ENCODE results near the gene GOLGA6L1. TPM values are rescaled to one million over a fixed set of nuclear protein-coding genes. Genes with fewer than 3 reads are reported as not detected.
"Not testable (repeated sequence)": the region's sequence is repeated elsewhere in the genome, so short reads cannot be mapped to it uniquely, and the experiment has no call there.

Gene GOLGA6L1
- total RNA-seq = not detected
- long read RNA-seq = 0 reads

DNA sequence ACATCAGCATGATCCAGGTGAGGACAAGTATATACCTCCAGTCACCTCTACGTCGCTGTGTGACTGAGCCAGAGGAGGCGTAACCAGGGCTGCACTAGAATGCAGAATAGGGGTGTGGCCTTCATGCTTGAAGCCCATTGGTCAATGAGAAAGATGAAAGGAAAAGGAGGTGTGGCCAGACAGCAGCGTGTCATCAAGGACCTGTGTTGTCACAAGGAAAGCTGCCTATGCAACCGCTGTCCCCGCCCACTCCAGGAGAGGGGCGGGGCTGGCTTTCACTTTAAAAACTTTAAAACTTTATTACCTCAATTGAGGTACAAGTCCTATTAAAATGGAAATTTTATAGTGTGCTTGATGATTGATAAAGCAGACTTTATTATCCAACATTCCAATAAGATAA lies at the start of gene GOLGA6L1:
Gene GOLGA6L1, minus strand, starts transcription at position 101 of the 400 bp plus-strand sequence. Its CDS starts 91 bp downstream, at position 10.
- DNase-seq (ENCODE audit: low spot score) = not testable (repeated sequence)

DNA sequence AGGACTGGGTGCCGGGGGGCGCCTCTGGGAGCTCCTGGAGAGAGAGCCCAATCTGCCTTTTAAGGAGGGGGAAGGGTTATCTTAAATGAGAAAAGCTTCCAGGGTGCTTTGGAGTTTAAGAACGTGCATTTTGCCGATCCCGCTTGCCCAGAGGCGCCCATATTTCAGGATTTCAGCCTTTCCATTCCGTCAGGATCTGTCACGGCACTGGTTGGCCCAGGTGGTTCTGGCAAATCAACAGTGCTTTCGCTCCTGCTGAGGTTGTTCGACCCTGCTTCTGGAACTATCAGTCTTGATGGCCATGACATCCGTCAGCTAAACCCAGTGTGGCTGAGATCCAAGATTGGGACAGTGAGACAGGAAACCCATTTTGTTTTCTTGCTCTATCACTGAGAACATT lies 44.6 kb upstream of the GOLGA6L1 start:
- DNase-seq (ENCODE audit: low spot score) = peak; percentile 89

DNA sequence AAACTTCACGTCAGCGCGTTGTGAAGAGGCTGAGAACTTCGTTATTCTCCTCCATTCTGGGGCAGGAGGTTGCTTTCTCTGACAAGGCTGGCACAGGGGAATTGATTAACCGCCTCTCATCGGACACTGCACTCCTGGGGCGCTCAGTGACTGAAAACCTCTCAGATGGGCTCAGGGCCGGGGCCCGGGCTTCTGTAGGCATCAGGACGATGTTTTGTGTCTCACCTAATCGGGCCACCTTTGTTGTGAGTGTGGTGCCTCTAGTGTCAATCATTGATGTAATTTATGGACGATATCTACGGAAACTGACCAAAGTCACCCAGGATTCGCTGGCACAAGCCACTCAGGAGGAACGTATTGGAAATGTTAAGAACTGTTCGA lies 43.9 kb upstream of the GOLGA6L1 start:
- peak; percentile 81 for DNase-seq (ENCODE audit: low spot score)

GRCh38 chr15:23179768-23180546 lies 43.3 kb upstream of the GOLGA6L1 start:
- DNase-seq (ENCODE audit: low spot score) = peak; percentile 89

DNA sequence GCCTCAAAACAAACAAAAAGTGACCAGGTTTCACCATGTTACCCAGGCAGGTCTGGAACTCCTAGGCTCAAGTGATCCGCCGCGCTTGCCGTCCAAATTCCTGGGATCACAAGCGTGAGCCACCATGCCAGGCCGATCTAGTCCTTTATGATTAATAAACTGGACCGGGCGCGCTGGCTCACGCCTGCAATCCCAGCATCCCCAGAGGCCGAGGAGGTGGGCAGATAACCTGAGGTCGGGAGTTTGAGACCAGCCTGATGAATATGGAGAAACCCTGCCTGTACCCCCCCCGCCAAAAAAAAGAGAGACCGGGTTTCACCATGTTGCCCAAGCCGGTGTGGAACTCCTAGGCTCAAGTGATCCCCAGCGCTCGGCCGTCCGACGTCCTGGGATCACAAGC lies 40.1 kb upstream of the GOLGA6L1 start:
- DNase-seq (ENCODE audit: low spot score) = not testable (repeated sequence)

GRCh38 chr15:23175606-23176005 lies 39.0 kb upstream of the GOLGA6L1 start:
- peak; percentile 89 for DNase-seq (ENCODE audit: low spot score)

- not testable (repeated sequence) for DNase-seq (ENCODE audit: low spot score)
Measured at GRCh38 chr15:23174609-23175140, 38.1 kb upstream of the GOLGA6L1 start.

DNA sequence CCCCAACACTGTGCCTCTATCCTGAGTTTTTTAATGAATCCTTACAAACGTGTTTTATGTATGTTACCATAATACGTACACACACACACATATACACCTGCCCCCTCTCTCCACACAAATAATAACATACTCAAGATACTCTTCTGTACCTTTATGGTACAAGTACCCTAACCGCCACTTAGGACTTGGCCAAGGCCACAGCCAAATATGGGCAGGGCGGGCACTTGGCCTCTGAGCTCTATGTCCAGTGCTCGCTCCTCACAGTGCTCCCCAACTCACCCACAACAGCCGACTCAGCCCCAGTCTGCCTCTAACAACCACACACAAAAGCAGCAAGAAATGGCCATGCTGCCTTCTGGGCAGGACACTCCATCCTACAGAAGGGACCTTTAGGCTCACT lies 3.8 kb downstream of the GOLGA6L1 start:
- DNase-seq (ENCODE audit: low spot score) = not testable (repeated sequence)

GRCh38 chr15:23118208-23118607 lies 18.4 kb downstream of the GOLGA6L1 start:
- no peak for DNase-seq (ENCODE audit: low spot score)

GRCh38 chr15:23095796-23096195 lies 40.8 kb downstream of the GOLGA6L1 start:
- no peak for DNase-seq (ENCODE audit: low spot score)

DNA sequence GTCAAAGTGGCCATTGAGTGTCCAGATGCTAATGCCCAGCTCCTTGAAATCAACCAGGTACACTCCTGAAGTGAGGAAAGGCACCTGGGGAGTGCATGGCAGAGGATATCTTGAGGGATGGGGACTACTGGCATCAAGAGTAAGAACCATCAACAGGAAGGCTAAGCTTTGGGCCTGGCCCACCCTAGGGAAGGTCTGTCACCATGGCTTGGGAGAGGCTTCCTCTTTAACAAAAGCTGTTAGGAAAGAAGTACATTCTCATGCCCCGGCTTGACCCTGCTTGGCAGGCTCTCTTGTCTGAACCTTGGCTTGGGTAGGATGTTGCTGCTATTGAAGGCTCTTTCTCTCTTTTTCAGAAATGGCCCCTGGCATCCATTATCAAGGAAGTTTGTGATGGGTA lies 53.5 kb downstream of the GOLGA6L1 start:
- DNase-seq (ENCODE audit: low spot score) = no peak

DNA sequence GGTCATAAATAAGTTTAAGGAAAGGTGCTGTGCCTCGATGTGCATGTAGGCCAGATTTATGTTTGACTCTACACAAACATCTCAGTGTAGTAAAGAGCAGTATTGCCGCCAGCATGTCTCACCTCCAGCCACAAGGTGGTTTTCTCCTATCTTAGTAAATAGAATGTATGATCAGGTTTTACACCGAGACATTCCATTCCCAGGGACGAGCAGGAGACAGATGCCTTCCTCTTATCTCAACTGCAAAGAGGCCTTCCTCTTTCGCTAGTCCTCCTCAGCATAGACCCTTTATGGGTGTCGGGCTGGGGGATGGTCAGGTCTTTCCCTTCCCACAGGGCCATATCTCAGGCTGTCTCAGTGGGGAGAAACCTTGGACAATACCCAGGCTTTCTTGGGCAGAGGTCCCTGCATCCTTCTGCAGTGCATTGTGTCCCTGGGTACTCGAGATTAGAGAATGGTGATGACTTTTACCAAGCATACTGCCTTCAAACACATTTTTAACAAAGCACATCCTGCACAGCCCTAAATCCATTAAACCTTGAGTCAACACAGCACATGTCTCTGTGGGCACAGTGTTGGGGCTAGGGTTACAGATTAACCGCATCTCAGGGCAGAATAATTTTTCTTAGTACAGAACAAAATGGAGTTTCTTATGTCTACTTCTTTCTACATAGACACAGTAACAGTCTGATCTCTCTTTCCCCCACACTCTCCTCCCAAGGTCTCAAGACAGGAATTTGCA lies 54.5 kb downstream of the GOLGA6L1 start:
- not testable (repeated sequence) for DNase-seq (ENCODE audit: low spot score)

DNA sequence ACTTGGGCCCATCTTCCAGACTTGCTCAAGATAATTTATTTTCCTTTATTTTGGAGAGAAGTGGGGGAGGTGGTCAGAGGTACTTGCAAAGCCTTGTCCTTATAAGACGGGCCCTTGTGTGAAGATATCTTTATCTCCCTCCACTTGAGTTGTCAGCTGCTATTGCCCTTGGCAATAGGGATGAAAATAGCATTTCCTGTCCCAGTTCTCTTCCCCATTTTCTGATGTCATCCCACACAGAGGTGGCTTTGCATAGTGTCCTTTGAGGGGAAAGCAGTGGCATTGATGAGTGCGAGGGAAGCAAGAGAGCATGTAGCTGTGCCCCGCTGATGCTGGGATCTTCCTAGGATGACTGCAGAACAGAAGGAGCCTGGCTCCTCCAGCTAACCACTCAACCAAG lies 55.4 kb downstream of the GOLGA6L1 start:
- no peak for DNase-seq (ENCODE audit: low spot score)

DNA sequence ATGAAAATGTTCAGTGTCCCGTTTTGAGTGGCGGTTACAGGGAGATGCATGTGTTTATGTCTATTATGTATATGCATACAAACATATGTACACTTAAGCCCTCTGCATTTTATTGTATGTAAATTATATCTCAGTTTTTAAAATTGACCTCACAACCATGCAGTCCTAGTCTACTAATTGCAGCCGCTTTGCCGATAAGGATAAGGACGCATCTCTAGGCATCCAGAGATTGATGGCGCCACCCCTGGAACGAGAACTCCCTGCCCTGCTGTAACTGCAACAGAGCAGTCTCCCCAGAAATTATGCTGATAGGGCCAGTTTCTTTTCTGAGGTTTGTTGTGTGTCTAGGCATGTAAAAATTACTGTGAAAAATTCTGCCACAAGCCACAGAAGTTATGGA lies 56.9 kb downstream of the GOLGA6L1 start:
- no peak for DNase-seq (ENCODE audit: low spot score)

Other genes with a start within 250 kb of the GOLGA6L1 start
- 138 TPM for gene CYFIP1, start 156.5 kb downstream of the GOLGA6L1 start, total RNA-seq
- 16.3 TPM for gene TUBGCP5, start 97.3 kb downstream of the GOLGA6L1 start, total RNA-seq
- gene GOLGA6L26, start 197.4 kb upstream of the GOLGA6L1 start, total RNA-seq = not detected
- gene GOLGA8S, start 217.9 kb upstream of the GOLGA6L1 start, total RNA-seq = 0.26 TPM

Measured in mesenteric fat pad (tissue), 1 donor.